ENCODE data around the gene RBBP6.

RBBP6 gene

GRCh38 chr16:24537474-24538337 is 1.7 kb upstream of the RBBP6 start:
- no peak overlapping the region for H3K27ac ChIP-seq
- H3K9ac ChIP-seq = no peak overlapping the region
- TF ChIP-seq, protein P1, sequence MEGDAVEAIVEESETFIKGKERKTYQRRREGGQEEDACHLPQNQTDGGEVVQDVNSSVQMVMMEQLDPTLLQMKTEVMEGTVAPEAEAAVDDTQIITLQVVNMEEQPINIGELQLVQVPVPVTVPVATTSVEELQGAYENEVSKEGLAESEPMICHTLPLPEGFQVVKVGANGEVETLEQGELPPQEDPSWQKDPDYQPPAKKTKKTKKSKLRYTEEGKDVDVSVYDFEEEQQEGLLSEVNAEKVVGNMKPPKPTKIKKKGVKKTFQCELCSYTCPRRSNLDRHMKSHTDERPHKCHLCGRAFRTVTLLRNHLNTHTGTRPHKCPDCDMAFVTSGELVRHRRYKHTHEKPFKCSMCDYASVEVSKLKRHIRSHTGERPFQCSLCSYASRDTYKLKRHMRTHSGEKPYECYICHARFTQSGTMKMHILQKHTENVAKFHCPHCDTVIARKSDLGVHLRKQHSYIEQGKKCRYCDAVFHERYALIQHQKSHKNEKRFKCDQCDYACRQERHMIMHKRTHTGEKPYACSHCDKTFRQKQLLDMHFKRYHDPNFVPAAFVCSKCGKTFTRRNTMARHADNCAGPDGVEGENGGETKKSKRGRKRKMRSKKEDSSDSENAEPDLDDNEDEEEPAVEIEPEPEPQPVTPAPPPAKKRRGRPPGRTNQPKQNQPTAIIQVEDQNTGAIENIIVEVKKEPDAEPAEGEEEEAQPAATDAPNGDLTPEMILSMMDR (IDR thresholded peaks at IDR 0.05) = no peak

GRCh38 chr16:24538756-24539294 is 541 bp upstream of the RBBP6 start:
- Histone ChIP-seq H3K9ac (no peak overlapping the region), H3K4me3 (ENCODE audit: low read depth, low read length) (peak overlapping the region; percentile 95), H3K9me3 (ENCODE audit: control insufficient read depth, low read length) (no peaks in the 10 kb centered on the region), H2AFZ (peak overlapping the region; percentile 99), H3K4me2 (ENCODE audit: low read length) (peak overlapping the region; percentile 82), H3K27ac (peak overlapping the region; percentile 98), H3K79me2 (peaks cover 34% of the 10 kb centered on the region), H3K36me3 (ENCODE audit: control insufficient read depth, insufficient read depth, low read length) (no peaks in the 10 kb centered on the region), H3K4me1 (peaks cover 4% of the 10 kb centered on the region), H3K27me3 (ENCODE audit: control insufficient read depth, insufficient read depth, low read length) (no peaks in the 10 kb centered on the region)
- TF ChIP-seq, protein P1 (IDR thresholded peaks at IDR 0.05) = no peak

More at GRCh38 chr16:24537474-24538337, 1.7 kb upstream of the RBBP6 start:
- H3K79me2 ChIP-seq = peaks cover 27% of the 10 kb centered on the region
- no peak overlapping the region for H2AFZ ChIP-seq
- H3K4me2 ChIP-seq (ENCODE audit: low read length) = no peak overlapping the region
- no peaks in the 10 kb centered on the region for H3K36me3 ChIP-seq (ENCODE audit: control insufficient read depth, insufficient read depth, low read length)
- H3K4me3 ChIP-seq (ENCODE audit: low read depth, low read length) = no peak overlapping the region
- peaks cover 3% of the 10 kb centered on the region for H3K4me1 ChIP-seq
- no peaks in the 10 kb centered on the region for H3K27me3 ChIP-seq (ENCODE audit: control insufficient read depth, insufficient read depth, low read length)
- H3K9me3 ChIP-seq (ENCODE audit: control insufficient read depth, low read length) = no peaks in the 10 kb centered on the region

DNA sequence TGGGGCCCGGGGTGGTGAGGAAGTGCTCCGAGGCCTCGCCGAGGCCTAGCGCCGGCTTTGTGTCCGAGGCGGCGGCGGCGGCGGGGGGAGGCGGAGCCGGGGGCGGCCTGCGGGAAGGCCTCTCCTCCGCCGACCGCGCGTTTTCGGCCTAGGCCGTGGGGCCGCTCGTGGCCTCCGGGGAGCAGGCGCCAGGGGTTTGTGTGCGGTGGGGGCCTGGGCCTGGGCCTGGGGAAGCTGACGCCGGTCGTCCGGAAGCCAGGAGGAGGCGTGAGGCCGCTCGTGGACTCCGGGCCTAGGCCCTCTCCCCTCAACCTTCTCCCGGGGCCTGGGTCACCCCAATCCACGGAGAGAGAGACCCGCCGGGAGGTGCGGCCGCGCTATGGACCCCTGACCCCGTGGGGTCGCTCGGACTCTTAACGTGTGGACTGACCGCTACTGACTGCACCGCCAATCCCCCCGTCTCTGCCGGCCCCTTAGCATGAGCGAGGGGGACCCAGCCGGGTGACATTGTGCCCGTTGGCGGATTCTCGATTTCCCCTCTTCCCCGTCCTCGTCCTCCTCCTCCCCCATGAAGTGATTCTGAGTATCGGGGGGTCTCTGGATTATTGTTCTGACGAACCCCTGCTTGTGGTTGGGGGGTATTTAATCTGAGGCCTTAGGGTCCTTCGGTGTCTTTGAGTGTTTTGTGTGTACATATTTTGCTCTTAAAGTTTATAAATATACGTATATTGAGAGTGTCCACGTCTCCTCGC is 660 bp downstream of the RBBP6 start:
- peak overlapping the region; percentile 99 for H2AFZ ChIP-seq
- no peaks in the 10 kb centered on the region for H3K27me3 ChIP-seq (ENCODE audit: control insufficient read depth, insufficient read depth, low read length)
- peaks cover 46% of the 10 kb centered on the region for H3K79me2 ChIP-seq
- H3K36me3 ChIP-seq (ENCODE audit: control insufficient read depth, insufficient read depth, low read length) = no peaks in the 10 kb centered on the region
- peak overlapping the region; percentile 98 for H3K27ac ChIP-seq
- H3K4me2 ChIP-seq (ENCODE audit: low read length) = peak overlapping the region; percentile 92
- TF ChIP-seq, protein P1 (IDR thresholded peaks at IDR 0.05) = no peak
- peak overlapping the region; percentile 99 for H3K9ac ChIP-seq
- no peaks in the 10 kb centered on the region for H3K9me3 ChIP-seq (ENCODE audit: control insufficient read depth, low read length)
- H3K4me3 ChIP-seq (ENCODE audit: low read depth, low read length) = peak overlapping the region; percentile 95
- H3K4me1 ChIP-seq = peaks cover 7% of the 10 kb centered on the region

DNA sequence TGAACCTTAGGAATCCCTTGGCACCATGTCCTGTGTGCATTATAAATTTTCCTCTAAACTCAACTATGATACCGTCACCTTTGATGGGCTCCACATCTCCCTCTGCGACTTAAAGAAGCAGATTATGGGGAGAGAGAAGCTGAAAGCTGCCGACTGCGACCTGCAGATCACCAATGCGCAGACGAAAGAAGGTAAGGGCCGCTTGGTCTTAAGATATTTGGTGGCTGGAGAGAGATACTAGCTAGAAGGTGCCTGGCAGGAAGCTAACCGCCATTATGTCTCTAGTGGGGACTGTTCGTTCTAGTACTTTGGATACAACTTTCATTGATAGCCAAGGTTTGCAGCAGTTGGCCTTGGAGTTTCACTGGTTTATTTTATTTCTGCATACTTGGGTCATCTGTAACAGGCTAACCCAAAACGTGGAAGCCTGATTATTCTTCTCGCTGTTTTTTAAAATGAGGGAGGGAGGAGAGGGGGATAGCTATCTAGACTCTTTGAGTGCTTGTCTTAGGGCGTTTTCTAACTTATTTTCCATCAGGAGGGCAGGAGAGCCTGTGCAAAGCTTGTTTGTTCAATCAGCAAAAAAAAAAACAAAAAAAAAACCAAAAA is 1.3 kb downstream of the RBBP6 start:
- no peaks in the 10 kb centered on the region for H3K36me3 ChIP-seq (ENCODE audit: control insufficient read depth, insufficient read depth, low read length)
- H3K27me3 ChIP-seq (ENCODE audit: control insufficient read depth, insufficient read depth, low read length) = no peaks in the 10 kb centered on the region
- peak overlapping the region; percentile 98 for H3K27ac ChIP-seq
- peak overlapping the region; percentile 34 for H2AFZ ChIP-seq
- peak overlapping the region; percentile 99 for H3K9ac ChIP-seq
- H3K9me3 ChIP-seq (ENCODE audit: control insufficient read depth, low read length) = no peaks in the 10 kb centered on the region
- H3K4me2 ChIP-seq (ENCODE audit: low read length) = peak overlapping the region; percentile 92
- peaks cover 53% of the 10 kb centered on the region for H3K79me2 ChIP-seq
- H3K4me3 ChIP-seq (ENCODE audit: low read depth, low read length) = peak overlapping the region; percentile 95
- TF ChIP-seq, protein P1 (IDR thresholded peaks at IDR 0.05) = no peak
- peaks cover 7% of the 10 kb centered on the region for H3K4me1 ChIP-seq
